Vagina (tissue), 2 donors: ENCODE measurements around the gene MXRA7.

Experiments used
- CTCF ChIP-seq, 3 experiments: fragments of 450-650 bp in 2 of 3; fragments of 200-600 bp in 1 of 3; sonication (generic) in 1 of 3; IDR thresholded peaks; one replicate each; pipeline ENCODE4 v1.5.1; 2017 to 2019; ENCODE audit warnings: antibody characterized with exemption in 3 of 3, mild to moderate bottlenecking in 2 of 3, moderate library complexity in 2 of 3
- POLR2A ChIP-seq, 2 donors: fragments of 450-650 bp; IDR thresholded peaks; one replicate each; pipeline ENCODE4 v1.6.1; 2017; ENCODE audit warnings: antibody characterized with exemption in 2 of 2, mild to moderate bottlenecking in 2 of 2, moderate library complexity in 2 of 2

DNA sequence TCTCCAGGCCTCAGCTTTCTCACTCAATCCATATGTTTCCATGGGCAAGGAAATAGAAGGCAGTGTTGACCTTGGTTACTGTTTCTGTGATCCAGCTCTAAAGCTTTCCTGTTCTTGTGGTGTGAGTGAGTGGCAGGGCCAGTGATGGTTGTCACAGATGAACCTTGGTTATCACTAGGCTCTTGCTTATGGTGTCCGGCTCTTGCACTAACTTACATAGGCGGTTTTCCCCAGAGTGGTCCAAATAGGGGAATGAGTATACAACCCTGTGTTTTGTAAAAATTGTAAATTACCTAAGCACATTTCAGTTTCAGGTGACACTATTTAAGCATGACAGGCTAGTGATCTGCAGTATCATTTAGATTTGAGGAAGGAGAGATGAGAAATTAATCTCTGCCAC is 34.0 kb upstream of the MXRA7 start:
- TF ChIP-seq CTCF (IDR thresholded peaks at IDR 0.05), result no peak
- TF ChIP-seq POLR2A (IDR thresholded peaks at IDR 0.05), result no peak
